Calu3 (cell line): Measurements from ENCODE around the gene HOXB4. TPM values are rescaled to one million over a fixed set of nuclear protein-coding genes. Genes with fewer than 3 reads are reported as not detected.

Source experiments
- BruUV-seq: library from RNA; stranded (reverse); fragments of 400-500 nt; replicated peaks from 2 replicates; lab custom pipeline; 2021; lab: Mats Ljungman, UMichigan
- CTCF ChIA-PET: fragments of 300-600 bp; sonication (Branson Sonifier 250); formaldehyde crosslinking; loops from one replicate; lab custom pipeline; 2022; ENCODE audit warnings: antibody characterized with exemption; lab: Charles Lee
- DNase-seq: peaks from one replicate; pipeline ENCODE4 v3.0.0; 2022
- H3K27ac Mint-ChIP-seq: one replicate; pipeline ENCODE4 v1.8.0; 2022; ENCODE audit warnings: mixed read lengths; ENCODE audit not compliant: unreplicated experiment
- H3K27me3 Mint-ChIP-seq: one replicate; pipeline ENCODE4 v1.8.0; 2022; ENCODE audit warnings: mixed read lengths; ENCODE audit not compliant: unreplicated experiment
- H3K36me3 Mint-ChIP-seq: one replicate; pipeline ENCODE4 v1.8.0; 2022; ENCODE audit warnings: mild to moderate bottlenecking, moderate library complexity, mixed read lengths; ENCODE audit not compliant: insufficient read depth, unreplicated experiment
- H3K4me1 Mint-ChIP-seq: one replicate; pipeline ENCODE4 v1.8.0; 2022; ENCODE audit warnings: mild to moderate bottlenecking, low read depth, mixed read lengths; ENCODE audit not compliant: unreplicated experiment
- H3K4me3 Mint-ChIP-seq: one replicate; pipeline ENCODE4 v1.8.0; 2022; ENCODE audit warnings: mild to moderate bottlenecking, low read depth, moderate library complexity, mixed read lengths; ENCODE audit not compliant: unreplicated experiment
- H3K9me3 Mint-ChIP-seq: one replicate; pipeline ENCODE4 v1.8.0; 2022; ENCODE audit warnings: low read depth, mixed read lengths; ENCODE audit not compliant: unreplicated experiment
- CTCF ChIP-seq: fragments of 200-600 bp; IDR thresholded peaks from one replicate; pipeline ENCODE4 v1.8.0; 2022; ENCODE audit warnings: antibody characterized with exemption; ENCODE audit not compliant: unreplicated experiment
- intact Hi-C: fragments of 100-400 bp; cut with micrococcal nuclease; formaldehyde crosslinking; loops from one replicate; pipeline ENCODE4 v1.10.0; 2022; ENCODE audit not compliant: unreplicated experiment
- total RNA-seq: library from RNA; stranded (reverse); gene quantifications from 2 replicates; pipeline ENCODE4 v1.2.3, GENCODE V29; 2022

Gene HOXB4
- total RNA-seq, 1 experiment from 2014 or later = 28.0 TPM

GRCh38 chr17:48586355-48587258, 8.5 kb upstream of the HOXB4 start:
- Mint-ChIP-seq H3K27me3 (peaks cover 16% of the 10 kb centered on the region), H3K4me3 (peak overlapping the region; percentile 88), H3K27ac (peak overlapping the region; percentile 95), H3K9me3 (no peaks in the 10 kb centered on the region), H3K4me1 (peaks cover 81% of the 10 kb centered on the region), H3K36me3 (peaks cover 95% of the 10 kb centered on the region)
- no peak for TF ChIP-seq CTCF
- no TSS peak for BruUV-seq
- CTCF ChIA-PET = interaction anchor here (0.6 to 1.4 kb wide), 3 partner anchors 31 to 251 kb away, joined by 3 to 5 read pairs (median 4); no protein-coding TSS in a partner anchor
- DNase-seq = peak; percentile 75
- intact Hi-C loops = no loop called here

GRCh38 chr17:48584223-48584741, 6.1 kb upstream of the HOXB4 start:
- CTCF ChIA-PET = interaction anchor here (0.8 to 0.9 kb wide), 2 partner anchors 22 to 62 kb away, joined by 3 to 4 read pairs; no protein-coding TSS in a partner anchor
- H3K4me3 Mint-ChIP-seq = peak overlapping the region; percentile 88

GRCh38 chr17:48583708-48584222, 5.6 kb upstream of the HOXB4 start:
- Mint-ChIP-seq H3K4me1 (peaks cover 80% of the 10 kb centered on the region), H3K27me3 (peaks cover 29% of the 10 kb centered on the region), H3K4me3 (peak overlapping the region; percentile 88), H3K27ac (peak overlapping the region; percentile 95), H3K36me3 (peaks cover 96% of the 10 kb centered on the region), H3K9me3 (no peaks in the 10 kb centered on the region)
- intact Hi-C loops = no loop called here
- DNase-seq = no peak
- TF ChIP-seq CTCF = no peak
- CTCF ChIA-PET = interaction anchor here (0.6 to 1.5 kb wide), 5 partner anchors 21 to 324 kb away, joined by 3 to 7 read pairs (median 4); no protein-coding TSS in a partner anchor
- BruUV-seq = no TSS peak

More at GRCh38 chr17:48584223-48584741, 6.1 kb upstream of the HOXB4 start:
- BruUV-seq = no TSS peak
- TF ChIP-seq CTCF = no peak
- intact Hi-C loops = no loop called here
- Mint-ChIP-seq H3K4me1 (peaks cover 78% of the 10 kb centered on the region), H3K27me3 (peaks cover 24% of the 10 kb centered on the region), H3K9me3 (no peaks in the 10 kb centered on the region), H3K36me3 (peaks cover 95% of the 10 kb centered on the region), H3K27ac (peak overlapping the region; percentile 95)
- no peak for DNase-seq

GRCh38 chr17:48582750-48583069, 4.6 kb upstream of the HOXB4 start:
- Mint-ChIP-seq H3K27me3 (peaks cover 36% of the 10 kb centered on the region), H3K27ac (peak overlapping the region; percentile 95), H3K36me3 (peaks cover 96% of the 10 kb centered on the region), H3K4me1 (peaks cover 71% of the 10 kb centered on the region), H3K4me3 (no peak overlapping the region), H3K9me3 (no peaks in the 10 kb centered on the region)
- CTCF ChIA-PET = interaction anchor here (0.7 to 1.5 kb wide), 4 partner anchors 19 to 323 kb away, joined by 3 to 7 read pairs (median 4); no protein-coding TSS in a partner anchor
- intact Hi-C loops = no loop called here
- no peak for DNase-seq
- no peak for TF ChIP-seq CTCF
- BruUV-seq = no TSS peak
